GM18868 (cell line): ENCODE data around the gene STAG3.
"Not testable (repeated sequence)": the region's sequence is repeated elsewhere in the genome, so short reads cannot be mapped to it uniquely, and the experiment has no call there.

Source experiments
- ATAC-seq: cut with Tn5 transposase; IDR thresholded peaks from one replicate; pipeline ENCODE4 v1.9.1; 2021; ENCODE audit warnings: mild to moderate bottlenecking, moderate library complexity; ENCODE audit not compliant: unreplicated experiment

Gene STAG3

GRCh38 chr7:100244988-100245605 is 67.4 kb downstream of the STAG3 start:
- ATAC-seq, result not testable (repeated sequence)

DNA sequence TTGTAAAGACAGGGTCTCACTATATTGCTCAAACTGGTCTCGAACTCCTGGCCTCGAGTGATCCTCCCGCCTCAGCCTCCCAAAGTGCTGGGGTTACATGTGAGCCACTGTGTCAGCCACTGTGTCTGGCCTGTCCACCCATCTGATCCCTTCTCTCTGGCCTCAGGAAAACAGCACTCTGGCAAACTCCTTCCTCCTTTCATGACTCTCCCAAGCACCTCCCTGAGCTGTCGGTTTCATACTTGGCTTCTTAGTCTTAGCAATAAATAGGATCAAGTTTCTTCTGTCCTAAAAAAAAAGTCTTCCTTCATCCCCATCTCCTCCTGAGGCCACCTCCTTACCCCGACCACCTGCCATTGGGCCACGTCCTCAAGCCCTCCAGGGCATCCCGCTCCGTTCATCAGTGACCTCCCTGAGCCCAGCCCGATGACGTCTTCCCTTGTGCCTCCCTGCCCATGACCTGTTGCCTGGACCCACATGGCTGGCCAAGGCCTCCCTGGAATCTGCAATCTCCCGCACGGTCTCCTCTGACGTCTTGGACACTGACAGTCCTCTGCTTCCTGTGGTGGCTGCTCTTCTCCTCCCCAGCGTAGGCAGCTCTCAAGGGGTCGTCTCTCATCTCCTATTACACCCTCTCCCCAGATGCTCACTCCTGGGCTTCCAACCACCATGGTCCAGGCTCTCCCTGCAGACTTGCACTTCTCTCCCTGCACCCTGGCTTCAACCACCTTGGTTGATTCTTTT is 68.6 kb downstream of the STAG3 start:
- ATAC-seq, result not testable (repeated sequence)

DNA sequence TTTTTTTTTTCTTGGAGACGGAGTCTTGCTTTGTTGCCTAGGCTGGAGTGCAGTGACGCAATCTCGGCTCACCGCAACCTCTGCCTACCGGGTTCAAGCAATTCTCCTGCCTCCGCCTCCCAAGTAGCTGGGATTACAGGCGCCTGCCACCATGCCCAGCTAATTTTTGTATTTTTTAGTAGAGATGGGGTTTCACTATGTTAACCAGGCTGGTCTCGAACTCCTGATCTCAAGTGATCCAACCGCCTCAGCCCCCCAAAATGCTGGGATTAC is 69.1 kb downstream of the STAG3 start:
- not testable (repeated sequence) for ATAC-seq

GRCh38 chr7:100247152-100247757 is 69.5 kb downstream of the STAG3 start:
- ATAC-seq, result no peak

DNA sequence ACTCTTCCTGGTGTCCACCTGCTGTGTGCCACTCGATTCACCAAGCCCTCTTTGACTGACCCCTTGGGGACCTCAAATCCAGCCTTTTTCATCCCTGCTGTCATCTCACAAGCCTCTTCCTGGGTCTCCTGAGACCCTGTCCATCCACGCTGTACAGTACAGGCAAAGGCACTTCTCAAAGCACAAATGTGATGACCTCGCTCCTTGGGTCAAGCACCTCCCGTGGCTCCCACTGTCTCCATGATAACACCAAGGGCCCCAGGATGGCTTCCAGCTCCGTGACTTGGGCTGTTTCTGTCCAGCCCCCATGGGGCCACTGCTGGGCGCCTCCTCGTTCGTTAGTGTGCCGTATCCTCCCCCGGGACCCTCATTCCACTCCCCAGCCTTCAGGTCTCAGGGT is 70.8 kb downstream of the STAG3 start:
- ATAC-seq, result no peak

DNA sequence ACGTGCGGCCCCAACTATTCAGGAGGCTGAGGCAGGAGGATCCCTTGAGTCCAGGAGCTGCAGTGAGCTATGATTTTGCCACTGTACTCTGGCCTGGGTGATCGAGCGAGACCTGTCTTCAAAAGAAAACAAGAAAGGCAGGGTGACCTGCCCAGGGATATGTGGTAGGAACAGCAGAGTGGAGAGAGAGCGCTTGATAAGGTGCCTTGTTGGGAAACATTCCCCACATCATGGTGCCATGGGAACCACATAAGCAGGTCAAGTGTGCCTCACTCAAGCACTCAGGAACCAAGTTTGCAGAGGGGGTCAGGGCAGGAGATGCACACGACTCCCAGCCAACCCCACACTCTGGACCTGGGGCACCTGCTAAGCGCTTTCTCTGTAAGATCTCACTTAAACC is 79.3 kb downstream of the STAG3 start:
- no peak for ATAC-seq

DNA sequence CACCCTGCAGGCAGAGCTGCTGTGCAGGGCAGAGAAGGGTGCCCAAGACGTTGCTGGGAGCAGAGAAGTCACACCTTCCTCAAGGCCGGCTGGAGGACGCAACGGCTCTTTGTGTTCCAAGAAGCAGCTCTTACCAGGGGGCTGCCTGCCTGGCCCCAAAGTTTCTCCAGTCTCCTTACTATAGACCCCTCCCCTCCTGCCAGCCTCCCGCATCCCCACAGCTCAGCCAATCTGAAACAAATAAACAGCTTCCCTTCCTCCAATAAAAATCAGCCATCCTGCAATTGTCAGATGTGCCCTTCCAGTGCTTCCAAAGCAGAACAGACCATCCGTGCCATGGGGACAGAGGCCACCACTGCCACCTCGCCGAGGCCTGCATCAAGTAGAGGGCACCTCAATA is 82.3 kb downstream of the STAG3 start:
- not testable (repeated sequence) for ATAC-seq

DNA sequence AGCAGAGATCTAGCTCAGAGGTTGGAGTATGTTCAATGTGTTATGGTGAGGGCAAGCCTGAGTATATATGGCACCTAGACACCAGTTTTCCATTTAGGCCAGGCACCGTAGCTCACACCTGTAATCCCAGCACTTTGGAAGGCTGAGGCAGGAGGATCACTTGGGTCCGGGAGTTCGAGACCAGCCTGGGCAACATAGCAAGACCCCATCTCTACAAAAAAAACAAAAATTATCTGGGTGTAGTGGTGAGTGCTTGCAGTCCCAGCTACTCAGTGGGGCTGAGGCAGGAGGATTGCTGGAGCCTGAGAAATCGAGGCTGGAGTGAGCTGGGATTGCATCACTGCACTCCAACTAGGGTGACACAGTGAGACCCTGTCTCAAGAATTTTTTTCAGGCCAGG is 85.2 kb downstream of the STAG3 start:
- not testable (repeated sequence) for ATAC-seq
